H1 (cell line): Measurements from ENCODE around the gene SLC11A1. TPM values are rescaled to one million over a fixed set of nuclear protein-coding genes. Genes with fewer than 3 reads are reported as not detected.

ENCODE experiments used
- CTCF ChIA-PET: fragments of 300-600 bp; sonication (Branson Sonifier 250); formaldehyde crosslinking; loops from one replicate; lab custom pipeline; 2021; ENCODE audit not compliant: partially characterized antibody; lab: Charles Lee
- POLR2A ChIA-PET: fragments of 300-600 bp; sonication (Branson Sonifier 250); formaldehyde crosslinking; loops from one replicate; lab custom pipeline; 2021; ENCODE audit warnings: inconsistent platforms; ENCODE audit not compliant: partially characterized antibody; lab: Charles Lee
- DNase-seq, 2 experiments: peaks; one replicate each; pipeline versions ENCODE4 v3.0.0 to v3.0.0-alpha.2; 2010 to 2022; ENCODE audit warnings: low spot score in 2 of 2, low read depth in 1 of 2, mixed read lengths in 1 of 2
- FAIRE-seq: peaks from 2 replicates; lab custom pipeline; 2011; peaks lifted over from hg19 to GRCh38; lab: Jason Lieb, UNC
- H2AFZ ChIP-seq: 2 replicates; pipeline ENCODE4 v1.8.1; 2012; ENCODE audit warnings: low read length, inconsistent platforms
- H2AK5ac ChIP-seq: 2 replicates; pipeline ENCODE4 v1.6.1; 2013; ENCODE audit warnings: low read depth, low read length
- H2BK120ac ChIP-seq: replicated peaks from 2 replicates; pipeline ENCODE3; 2013; ENCODE audit warnings: low read depth, low read length, inconsistent platforms
- H2BK12ac ChIP-seq: 2 replicates; pipeline ENCODE4 v1.6.1; 2013; ENCODE audit warnings: low read depth, low read length
- H2BK15ac ChIP-seq: 2 replicates; pipeline ENCODE4 v1.6.1; 2013; ENCODE audit warnings: low read length
- H2BK20ac ChIP-seq: 2 replicates; pipeline ENCODE4 v1.6.1; 2013; ENCODE audit warnings: low read length
- H2BK5ac ChIP-seq: 2 replicates; pipeline ENCODE4 v1.6.1; 2013; ENCODE audit warnings: low read depth, low read length
- H3K14ac ChIP-seq: 2 replicates; pipeline ENCODE4 v1.6.1; 2013; ENCODE audit warnings: inconsistent platforms; ENCODE audit not compliant: insufficient read length
- H3K18ac ChIP-seq: 2 replicates; pipeline ENCODE4 v1.6.1; 2013; ENCODE audit warnings: low read length; ENCODE audit errors: extremely low read depth
- H3K23ac ChIP-seq: 2 replicates; pipeline ENCODE4 v1.6.1; 2013; ENCODE audit warnings: inconsistent platforms; ENCODE audit not compliant: insufficient read length
- H3K23me2 ChIP-seq: 2 replicates; pipeline ENCODE4 v1.6.1; 2013; ENCODE audit warnings: low read depth, low read length
- H3K27ac ChIP-seq: 2 replicates; pipeline ENCODE4 v1.6.1; 2011; ENCODE audit warnings: low read depth, low read length, inconsistent platforms
- H3K27me3 ChIP-seq, 4 experiments: replicated peaks in 1 of 4; 1 replicate in 1 of 4; 2 replicates in 3 of 4; pipeline versions ENCODE4 v1.6.1 to v1.8.1; 2011 to 2013; ENCODE audit warnings: low read length in 3 of 4, mild to moderate bottlenecking in 3 of 4, inconsistent platforms in 2 of 4, mixed read lengths in 2 of 4, moderate library complexity in 1 of 4; ENCODE audit not compliant: control insufficient read depth in 3 of 4, insufficient read depth in 3 of 4; ENCODE audit errors: extremely low read depth in 1 of 4
- H3K36me3 ChIP-seq, 4 experiments: 2 replicates each; pipeline versions ENCODE4 v1.6.1 to v1.8.1; 2011 to 2013; ENCODE audit warnings: mild to moderate bottlenecking in 4 of 4, low read length in 3 of 4, moderate library complexity in 2 of 4, control low read depth in 1 of 4, inconsistent platforms in 1 of 4; ENCODE audit not compliant: insufficient read depth in 4 of 4, control insufficient read depth in 2 of 4
- H3K4ac ChIP-seq: replicated peaks from 2 replicates; pipeline ENCODE3; 2013; ENCODE audit warnings: low read length, low read depth, mixed read lengths, inconsistent platforms; ENCODE audit not compliant: insufficient read length
- H3K4me1 ChIP-seq, 4 experiments: replicated peaks in 1 of 4; 1 replicate in 1 of 4; 2 replicates in 3 of 4; pipeline versions ENCODE4 v1.6.1 to v1.8.1; 2011 to 2013; ENCODE audit warnings: low read length in 3 of 4, inconsistent platforms in 2 of 4, mixed read lengths in 1 of 4; ENCODE audit not compliant: insufficient read depth in 4 of 4, control insufficient read depth in 3 of 4
- H3K4me2 ChIP-seq, 2 experiments: 2 replicates each; pipeline versions ENCODE4 v1.6.1 to v1.8.1; 2011 to 2013; ENCODE audit warnings: low read depth in 2 of 2, low read length in 2 of 2, control low read depth in 1 of 2, inconsistent platforms in 1 of 2, mild to moderate bottlenecking in 1 of 2; ENCODE audit not compliant: insufficient read depth in 1 of 2
- H3K4me3 ChIP-seq, 4 experiments: fragments of 200-600, 300-600 bp in 1 of 4; sonication (generic), shearing (Covaris generic), sonication (Bioruptor Twin) in 1 of 4; 2 replicates each; pipeline versions ENCODE4 v1.5.1 to v1.8.1; 2011 to 2016; ENCODE audit warnings: low read length in 4 of 4, low read depth in 3 of 4, control low read depth in 2 of 4, inconsistent platforms in 2 of 4, mild to moderate bottlenecking in 2 of 4, mixed read lengths in 1 of 4, moderate library complexity in 1 of 4; ENCODE audit not compliant: insufficient read depth in 2 of 4; ENCODE audit errors: extremely low read depth in 1 of 4
- H3K56ac ChIP-seq: replicated peaks from 2 replicates; pipeline ENCODE3; 2013; ENCODE audit warnings: low read depth, mild to moderate bottlenecking, mixed read lengths, low read length, inconsistent platforms; ENCODE audit not compliant: insufficient read length
- H3K79me1 ChIP-seq: 2 replicates; pipeline ENCODE4 v1.6.1; 2013; ENCODE audit warnings: low read depth, low read length, control low read depth
- H3K79me2 ChIP-seq, 2 experiments: 2 replicates each; pipeline versions ENCODE4 v1.6.1 to v1.8.1; 2012 to 2013; ENCODE audit warnings: low read length in 2 of 2, mild to moderate bottlenecking in 2 of 2, inconsistent platforms in 1 of 2; ENCODE audit not compliant: insufficient read depth in 2 of 2, control insufficient read depth in 1 of 2
- H3K9ac ChIP-seq, 4 experiments: replicated peaks in 1 of 4; 1 replicate in 1 of 4; 2 replicates in 3 of 4; pipeline versions ENCODE4 v1.6.1 to v1.8.1; 2011 to 2013; ENCODE audit warnings: low read depth in 3 of 4, low read length in 3 of 4, control low read depth in 2 of 4, mild to moderate bottlenecking in 2 of 4, moderate library complexity in 2 of 4, inconsistent platforms in 1 of 4; ENCODE audit errors: extremely low read depth in 1 of 4
- H3K9me3 ChIP-seq, 2 experiments: 2 replicates each; pipeline versions ENCODE4 v1.6.1 to v1.8.1; 2012 to 2013; ENCODE audit warnings: mild to moderate bottlenecking in 2 of 2, moderate library complexity in 2 of 2, control low read depth in 1 of 2, inconsistent platforms in 1 of 2, low read depth in 1 of 2, low read length in 1 of 2, mixed read lengths in 1 of 2; ENCODE audit not compliant: insufficient read depth in 2 of 2
- H4K20me1 ChIP-seq, 2 experiments: replicated peaks in 1 of 2; 2 replicates each; pipeline versions ENCODE3 to v1.8.1; 2011 to 2013; ENCODE audit warnings: inconsistent platforms in 2 of 2, low read length in 2 of 2, mild to moderate bottlenecking in 1 of 2; ENCODE audit not compliant: insufficient read depth in 2 of 2, control insufficient read depth in 1 of 2
- H4K5ac ChIP-seq: 2 replicates; pipeline ENCODE4 v1.6.1; 2013; ENCODE audit warnings: low read length, low read depth, mixed read lengths, inconsistent platforms; ENCODE audit not compliant: insufficient read length
- H4K8ac ChIP-seq: 2 replicates; pipeline ENCODE4 v1.8.0; 2013; ENCODE audit warnings: mild to moderate bottlenecking, moderate library complexity, low read length, inconsistent platforms; ENCODE audit not compliant: insufficient read depth; ENCODE audit errors: extremely low read depth
- H4K91ac ChIP-seq: replicated peaks from 2 replicates; pipeline ENCODE3; 2013; ENCODE audit warnings: low read length, mixed read lengths, inconsistent platforms; ENCODE audit not compliant: insufficient read length
- CTBP2 ChIP-seq: IDR thresholded peaks from 2 replicates; pipeline ENCODE4 v1.7.0; 2011; ENCODE audit warnings: borderline replicate concordance, mild to moderate bottlenecking, moderate library complexity, mixed read lengths, low read length; ENCODE audit not compliant: insufficient read depth, insufficient read length
- HDAC2 ChIP-seq, 2 experiments: fragments of 300-600 bp in 1 of 2; sonication (generic) in 1 of 2; IDR thresholded peaks; 2 replicates each; pipeline ENCODE4 v1.6.1; 2011 to 2012; ENCODE audit warnings: low read depth in 2 of 2, low read length in 2 of 2, mild to moderate bottlenecking in 2 of 2, moderate library complexity in 2 of 2, borderline replicate concordance in 1 of 2, inconsistent platforms in 1 of 2
- MAFK ChIP-seq: IDR thresholded peaks from 2 replicates; pipeline ENCODE4 v1.6.1; 2012; ENCODE audit warnings: low read depth, mild to moderate bottlenecking, improper control_type of control experiment, low read length
- NRF1 ChIP-seq: IDR thresholded peaks from 2 replicates; pipeline ENCODE4 v1.6.1; 2011; ENCODE audit warnings: mild to moderate bottlenecking, low read depth, low read length, improper control_type of control experiment
- ZNF274 ChIP-seq: IDR thresholded peaks from 2 replicates; pipeline ENCODE4 v1.7.0; 2012; ENCODE audit warnings: low read length, borderline replicate concordance; ENCODE audit errors: extremely low read depth
- WGBS, 2 experiments: shearing (Covaris generic) in 1 of 2; methylation state at CpG; one replicate each; pipeline versions ENCODE4 v1.1.6 to v1.1.7; 2013 to 2015; ENCODE audit warnings: low lambda C conversion rate in 2 of 2, mixed read lengths in 2 of 2, inconsistent platforms in 1 of 2, low coverage in 1 of 2, missing lambda C conversion rate in 1 of 2; ENCODE audit not compliant: insufficient replicate concordance in 2 of 2, insufficient coverage in 1 of 2, insufficient read length in 1 of 2; ENCODE audit errors: extremely low coverage in 1 of 2, missing lambda C conversion rate in 1 of 2; 5-methylcytosine and 5-hydroxymethylcytosine counted together
- polyA plus RNA-seq, 7 experiments: library from polyadenylated mRNA; depleted of rRNA in 3 of 7; stranded (reverse) in 5 of 7; unstranded in 2 of 7; fragments of >200 nt in 5 of 7; fragments of 200-250 nt in 2 of 7; gene quantifications; 1 replicate in 5 of 7; 2 replicates in 1 of 7; 4 replicates in 1 of 7; pipeline versions ENCODE4 v1.2.1 to v1.2.3, GENCODE V29; 2011 to 2013; ENCODE audit warnings: missing spikeins in 2 of 7, mixed read lengths in 2 of 7
- total RNA-seq: library from RNA; stranded (reverse); fragmentation: NEBNext Ultra II Directional; extraction: Animal tissue kit (Norgen Biotek cat#: 25700); gene quantifications from 2 replicates; pipeline ENCODE4 v1.2.1, GENCODE V29; 2021

The SLC11A1 gene
- total and polyA plus RNA-seq, 2 of the 8 experiments (the other 6 are each of a cell fraction or from before 2014, with no cell fraction given): 0.20 to 0.43 TPM

DNA sequence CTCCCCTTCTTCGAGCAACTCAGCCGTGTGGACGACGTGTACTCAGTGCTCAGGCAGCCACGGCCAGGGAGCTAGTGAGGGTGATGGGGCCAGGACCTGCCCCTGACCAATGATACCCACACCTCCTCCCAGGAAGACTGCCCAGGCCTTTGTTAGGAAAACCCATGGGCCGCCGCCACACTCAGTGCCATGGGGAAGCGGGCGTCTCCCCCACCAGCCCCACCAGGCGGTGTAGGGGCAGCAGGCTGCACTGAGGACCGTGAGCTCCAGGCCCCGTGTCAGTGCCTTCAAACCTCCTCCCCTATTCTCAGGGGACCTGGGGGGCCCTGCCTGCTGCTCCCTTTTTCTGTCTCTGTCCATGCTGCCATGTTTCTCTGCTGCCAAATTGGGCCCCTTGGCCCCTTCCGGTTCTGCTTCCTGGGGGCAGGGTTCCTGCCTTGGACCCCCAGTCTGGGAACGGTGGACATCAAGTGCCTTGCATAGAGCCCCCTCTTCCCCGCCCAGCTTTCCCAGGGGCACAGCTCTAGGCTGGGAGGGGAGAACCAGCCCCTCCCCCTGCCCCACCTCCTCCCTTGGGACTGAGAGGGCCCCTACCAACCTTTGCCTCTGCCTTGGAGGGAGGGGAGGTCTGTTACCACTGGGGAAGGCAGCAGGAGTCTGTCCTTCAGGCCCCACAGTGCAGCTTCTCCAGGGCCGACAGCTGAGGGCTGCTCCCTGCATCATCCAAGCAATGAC, 22.4 kb downstream of the SLC11A1 start:
- Histone ChIP-seq H3K56ac (no peak overlapping the region), H2BK12ac (no peak overlapping the region), H3K36me3 (peaks cover 0 to 11% (median 4%) of the 10 kb centered on the region in 4 experiments; a peak in 2 of 8 replicates), H2BK20ac (no peak overlapping the region), H3K4me1 (peaks cover 12 to 31% (median 24%) of the 10 kb centered on the region in 4 experiments), H3K18ac (no peak overlapping the region), H3K4me3 (no peak overlapping the region), H3K14ac (no peak overlapping the region), H3K9me3 (no peaks in the 10 kb centered on the region), H4K91ac (no peak overlapping the region), H3K9ac (no peak overlapping the region), H4K20me1 (peaks cover 0 to 2% of the 10 kb centered on the region in 2 experiments), H4K5ac (no peak overlapping the region), H3K79me1 (no peaks in the 10 kb centered on the region), H3K79me2 (no peaks in the 10 kb centered on the region), H3K27me3 (peaks cover 0 to under 1% (median under 1%) of the 10 kb centered on the region in 4 experiments; a peak in 2 of 7 replicates), H2BK120ac (no peak overlapping the region), H2AFZ (no peak overlapping the region), H3K4ac (peak overlapping the region; percentile 49), H4K8ac (no peak overlapping the region; the same call in 1 of the 2 replicates), H2BK15ac (no peak overlapping the region), H3K4me2 (peak overlapping the region; percentile 88 to 98; a peak in 1 of 4 replicates), H3K27ac (no peak overlapping the region), H3K23ac (no peak overlapping the region), H2BK5ac (peak overlapping the region; percentile 93; the same call in 1 of the 2 replicates), H2AK5ac (peak overlapping the region; percentile 97; the same call in 1 of the 2 replicates), H3K23me2 (peaks cover 6% of the 10 kb centered on the region)
- DNase-seq (no peak), FAIRE-seq (no peak)
- ChIA-PET POLR2A (interaction anchor here (1.1 to 5.5 kb wide), 3 partner anchors 9 to 134 kb away, joined by 3 to 35 read pairs (median 16); partner anchors contain the start of genes AAMP and PNKD), CTCF (interaction anchor here (0.6 to 3.6 kb wide), 18 partner anchors 10 to 1669 kb away, joined by 3 to 13 read pairs (median 3); no protein-coding TSS in a partner anchor)
- WGBS, 2 experiments: 91% methylated on average over 15 of the region's 16 CpGs; no CpG with 5 or more reads in 1 of the 2 experiments
- TF ChIP-seq NRF1 (no peak), CTBP2 (no peak), ZNF274 (no peak), HDAC2 (IDR thresholded peaks at IDR 0.05; ENCODE audit: borderline replicate concordance in 1 of 2, low read depth in 2 of 2, low read length in 2 of 2) (no peak), MAFK (no peak)
